Omental fat pad (tissue), 4 donors: Measurements from ENCODE around the gene SPARC. TPM values are rescaled to one million over a fixed set of nuclear protein-coding genes. Genes with fewer than 3 reads are reported as not detected.
A peak's percentile ranks its signal among the peaks of the same experiment; 100 is the strongest.

Source experiments
- ATAC-seq: fragments of 150-250 bp; one replicate; pipeline ENCODE4 v1.9.1; 2016; ENCODE audit warnings: mild to moderate bottlenecking, moderate library complexity; ENCODE audit not compliant: low FRiP score
- DNase-seq: peaks from one replicate; pipeline ENCODE4 v3.0.0-alpha.2; 2019; ENCODE audit warnings: low spot score
- CTCF ChIP-seq, 3 donors: fragments of 450-650 bp; IDR thresholded peaks; one replicate each; pipeline ENCODE4 v1.5.1; 2016 to 2017; ENCODE audit warnings: antibody characterized with exemption in 3 of 3, mild to moderate bottlenecking in 3 of 3, moderate library complexity in 2 of 3
- small RNA-seq: library from RNA; depleted of rRNA; stranded (forward); fragments of <200 nt; gene quantifications from one replicate; pipeline ENCODE3, GENCODE V24; 2016
- total RNA-seq, 4 donors: library from RNA; depleted of rRNA; stranded (reverse); fragments of >200 nt; gene quantifications; one replicate each; pipeline ENCODE4 v1.1.0, GENCODE V29; 2016

Gene SPARC
- total RNA-seq, 4 donors from 2014 or later: 579 to 1,303 (median 656) TPM

- TF ChIP-seq CTCF (IDR thresholded peaks at IDR 0.05): no peak
- DNase-seq (no peak), ATAC-seq (no peak)
These were observed 68.6 kb downstream of the SPARC start for GRCh38 chr5:151617841-151618710.

- ATAC-seq (no peak), DNase-seq (no peak)
- no peak for TF ChIP-seq CTCF (IDR thresholded peaks at IDR 0.05)
These were observed 69.3 kb downstream of the SPARC start for GRCh38 chr5:151617383-151617840.

GRCh38 chr5:151615431-151615830 lies 71.3 kb downstream of the SPARC start:
- no peak for TF ChIP-seq CTCF (IDR thresholded peaks at IDR 0.05)
- ATAC-seq (no peak), DNase-seq (no peak)

GRCh38 chr5:151614565-151614964 lies 72.2 kb downstream of the SPARC start:
- ATAC-seq (no peak), DNase-seq (no peak)
- no peak for TF ChIP-seq CTCF (IDR thresholded peaks at IDR 0.05)

GRCh38 chr5:151612689-151613427 lies 73.9 kb downstream of the SPARC start:
- DNase-seq: no peak
- peak; percentile 52 for ATAC-seq
- no peak for TF ChIP-seq CTCF (IDR thresholded peaks at IDR 0.05)

- no peak for DNase-seq
- TF ChIP-seq CTCF (IDR thresholded peaks at IDR 0.05): no peak
- ATAC-seq: no peak
These were observed 75.5 kb downstream of the SPARC start for GRCh38 chr5:151611127-151611775.

Small RNAs within 50 kb of the gene (small RNA-seq; reads per million reads assigned to genes)
- not detected for gene RN7SKP232

Other genes starting within 250 kb of the SPARC start
- gene SLC36A1, start 239.3 kb downstream of the SPARC start, total RNA-seq: 10 to 100 TPM; 10.0 to 20.3 (median 17.1) TPM
- under 1 TPM in 2 of 4 donors, not detected in 2; 0.24 to 0.25 TPM for gene FAT2, start 95.6 kb downstream of the SPARC start, total RNA-seq
- 100 to 1,000 TPM in 2 of 4 donors, 10 to 100 TPM in 2; 81.5 to 162 (median 109) TPM for gene ATOX1, start 71.7 kb upstream of the SPARC start, total RNA-seq
- gene G3BP1, start 85.0 kb upstream of the SPARC start, total RNA-seq: 100 to 1,000 TPM; 110 to 180 (median 114) TPM
- gene GLRA1, start 237.9 kb upstream of the SPARC start, total RNA-seq: not detected